Retinal pigment epithelial cell (primary cell): ENCODE results near the gene CCDC27.

Experiments
- DNase-seq: peaks from one replicate; pipeline ENCODE4 v3.0.0-alpha.2; 2010; ENCODE audit warnings: low read depth
- H3K4me3 ChIP-seq: 2 replicates; pipeline ENCODE4 v1.5.1; 2011; ENCODE audit warnings: mild to moderate bottlenecking, low read length, control low read depth, moderate library complexity
- TF ChIP-seq, protein P1 (sequence below): conservative IDR thresholded peaks from 2 replicates; pipeline ENCODE4 v1.5.1; 2011; ENCODE audit warnings: low read depth, low read length, control low read depth, inconsistent platforms

Gene CCDC27

DNA sequence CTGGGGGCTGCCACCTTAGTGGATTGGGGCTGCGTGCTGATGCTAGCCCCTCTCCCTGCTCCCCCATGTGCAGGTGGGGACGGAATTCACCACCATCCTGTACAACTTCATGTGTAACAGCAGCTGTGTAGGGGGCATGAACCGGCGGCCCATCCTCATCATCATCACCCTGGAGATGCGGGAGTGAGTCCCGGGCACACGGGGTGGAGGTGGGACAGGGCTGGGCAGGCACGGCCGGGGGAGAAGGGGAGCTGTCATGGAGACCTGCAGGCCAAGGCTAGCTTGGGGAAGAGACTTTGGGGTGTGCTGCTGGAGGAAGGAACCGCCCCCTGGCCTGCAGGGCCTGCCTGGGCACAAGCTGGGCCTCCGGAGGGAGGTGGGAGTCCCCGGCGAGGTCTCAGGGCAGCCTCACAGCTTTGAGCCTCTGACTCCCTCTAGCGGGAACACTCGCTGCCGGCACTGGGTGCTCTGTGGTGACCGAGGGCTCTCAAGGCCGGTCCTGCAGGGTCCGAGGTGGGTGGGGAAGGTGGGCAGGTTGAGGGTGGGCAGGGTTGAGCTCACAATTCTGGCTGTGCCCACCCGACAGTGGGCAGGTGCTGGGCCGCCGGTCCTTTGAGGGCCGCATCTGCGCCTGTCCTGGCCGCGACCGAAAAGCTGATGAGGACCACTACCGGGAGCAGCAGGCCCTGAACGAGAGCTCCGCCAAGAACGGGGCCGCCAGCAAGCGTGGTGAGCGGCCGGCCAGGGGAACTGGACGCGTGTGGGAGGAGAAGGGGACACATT, 25.0 kb upstream of the CCDC27 start:
- no peak for DNase-seq
- TF ChIP-seq, protein P1, sequence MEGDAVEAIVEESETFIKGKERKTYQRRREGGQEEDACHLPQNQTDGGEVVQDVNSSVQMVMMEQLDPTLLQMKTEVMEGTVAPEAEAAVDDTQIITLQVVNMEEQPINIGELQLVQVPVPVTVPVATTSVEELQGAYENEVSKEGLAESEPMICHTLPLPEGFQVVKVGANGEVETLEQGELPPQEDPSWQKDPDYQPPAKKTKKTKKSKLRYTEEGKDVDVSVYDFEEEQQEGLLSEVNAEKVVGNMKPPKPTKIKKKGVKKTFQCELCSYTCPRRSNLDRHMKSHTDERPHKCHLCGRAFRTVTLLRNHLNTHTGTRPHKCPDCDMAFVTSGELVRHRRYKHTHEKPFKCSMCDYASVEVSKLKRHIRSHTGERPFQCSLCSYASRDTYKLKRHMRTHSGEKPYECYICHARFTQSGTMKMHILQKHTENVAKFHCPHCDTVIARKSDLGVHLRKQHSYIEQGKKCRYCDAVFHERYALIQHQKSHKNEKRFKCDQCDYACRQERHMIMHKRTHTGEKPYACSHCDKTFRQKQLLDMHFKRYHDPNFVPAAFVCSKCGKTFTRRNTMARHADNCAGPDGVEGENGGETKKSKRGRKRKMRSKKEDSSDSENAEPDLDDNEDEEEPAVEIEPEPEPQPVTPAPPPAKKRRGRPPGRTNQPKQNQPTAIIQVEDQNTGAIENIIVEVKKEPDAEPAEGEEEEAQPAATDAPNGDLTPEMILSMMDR, result peak; percentile 72
- no peak overlapping the region for H3K4me3 ChIP-seq

DNA sequence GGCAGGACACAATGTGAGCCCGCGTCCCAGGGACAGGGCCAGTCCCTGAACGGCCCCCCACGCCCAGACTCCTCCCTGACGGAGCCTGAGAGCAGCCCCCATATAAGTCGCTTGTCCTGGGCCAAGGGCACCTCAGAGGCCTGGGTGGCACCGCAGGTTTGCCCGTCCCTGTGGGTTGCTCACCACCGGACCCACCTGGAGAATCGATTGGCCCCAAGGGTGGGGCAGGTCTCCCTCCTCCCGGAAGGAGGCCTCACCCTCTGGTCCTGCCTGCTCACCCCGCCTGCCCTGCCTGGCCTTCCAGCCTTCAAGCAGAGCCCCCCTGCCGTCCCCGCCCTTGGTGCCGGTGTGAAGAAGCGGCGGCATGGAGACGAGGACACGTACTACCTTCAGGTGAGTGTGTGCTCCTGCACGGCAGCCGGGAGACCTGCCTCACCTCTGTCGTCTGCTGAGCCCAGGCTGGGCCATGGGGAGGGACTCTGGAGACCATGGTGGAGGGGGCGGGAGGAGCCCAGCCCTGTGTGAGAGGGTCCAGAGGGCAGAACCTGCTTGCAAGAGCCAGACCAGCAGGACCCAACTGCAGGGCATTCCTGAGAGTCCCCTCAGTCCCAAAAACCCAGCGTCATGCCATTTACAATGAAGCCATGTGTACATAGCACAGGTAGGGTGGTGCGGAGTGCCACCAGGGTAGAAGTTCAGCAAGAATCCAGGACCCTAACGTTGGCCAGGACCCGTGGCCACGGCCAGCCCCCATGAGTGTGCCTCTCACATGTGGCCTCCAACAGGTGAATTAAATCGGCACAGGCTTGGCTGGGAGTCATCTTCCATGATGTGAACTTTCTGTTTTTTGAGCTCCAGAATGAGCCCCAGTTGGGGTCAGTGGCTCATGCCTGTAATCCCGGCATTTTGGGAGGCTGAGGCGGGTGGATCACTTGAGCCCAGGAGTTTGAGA, 24.1 kb upstream of the CCDC27 start:
- no peak overlapping the region for H3K4me3 ChIP-seq
- no peak for DNase-seq
- TF ChIP-seq, protein P1, result no peak

DNA sequence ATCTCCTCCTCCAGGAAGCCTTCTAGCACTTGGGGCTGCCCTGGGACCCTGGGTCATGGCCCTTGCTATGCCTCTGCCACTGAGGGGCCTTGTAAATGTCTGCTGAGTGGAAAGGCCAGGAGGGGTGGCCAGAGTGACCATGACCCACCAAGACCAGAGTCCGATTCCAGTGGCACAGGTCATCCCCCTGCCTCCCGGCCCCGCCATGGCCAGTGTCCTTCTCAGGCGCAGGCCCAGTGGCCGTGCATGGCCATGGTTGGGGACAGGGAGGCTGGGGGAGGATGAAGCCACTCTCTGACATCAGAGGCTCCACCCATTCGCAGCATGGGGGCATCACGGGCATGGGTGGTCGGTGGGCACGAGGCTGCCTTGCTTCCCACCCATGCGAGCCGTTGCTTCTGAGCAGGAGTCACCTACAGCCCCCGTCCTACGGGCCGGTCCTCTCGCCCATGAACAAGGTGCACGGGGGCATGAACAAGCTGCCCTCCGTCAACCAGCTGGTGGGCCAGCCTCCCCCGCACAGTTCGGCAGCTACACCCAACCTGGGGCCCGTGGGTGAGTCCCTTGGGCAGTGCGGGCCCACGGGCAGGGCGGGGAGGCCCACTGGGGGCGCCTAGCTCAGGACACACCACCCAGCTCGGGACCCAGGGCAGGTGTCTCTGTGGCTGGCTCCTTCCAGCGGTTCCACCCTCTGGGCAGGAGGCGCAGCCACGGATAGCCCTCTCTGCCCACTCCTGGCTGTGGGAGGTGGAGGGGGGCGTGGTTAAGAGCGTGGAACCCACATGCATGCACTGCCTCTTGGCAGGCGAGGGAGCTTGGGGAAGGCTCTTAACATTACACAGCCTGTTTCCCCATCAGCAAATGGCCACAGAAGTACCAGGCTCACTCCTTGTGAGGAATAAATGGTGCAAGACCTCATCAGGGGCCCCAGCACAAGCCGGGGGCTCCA, 22.4 kb upstream of the CCDC27 start:
- no peak for DNase-seq
- TF ChIP-seq, protein P1, result no peak
- H3K4me3 ChIP-seq, result no peak overlapping the region

DNA sequence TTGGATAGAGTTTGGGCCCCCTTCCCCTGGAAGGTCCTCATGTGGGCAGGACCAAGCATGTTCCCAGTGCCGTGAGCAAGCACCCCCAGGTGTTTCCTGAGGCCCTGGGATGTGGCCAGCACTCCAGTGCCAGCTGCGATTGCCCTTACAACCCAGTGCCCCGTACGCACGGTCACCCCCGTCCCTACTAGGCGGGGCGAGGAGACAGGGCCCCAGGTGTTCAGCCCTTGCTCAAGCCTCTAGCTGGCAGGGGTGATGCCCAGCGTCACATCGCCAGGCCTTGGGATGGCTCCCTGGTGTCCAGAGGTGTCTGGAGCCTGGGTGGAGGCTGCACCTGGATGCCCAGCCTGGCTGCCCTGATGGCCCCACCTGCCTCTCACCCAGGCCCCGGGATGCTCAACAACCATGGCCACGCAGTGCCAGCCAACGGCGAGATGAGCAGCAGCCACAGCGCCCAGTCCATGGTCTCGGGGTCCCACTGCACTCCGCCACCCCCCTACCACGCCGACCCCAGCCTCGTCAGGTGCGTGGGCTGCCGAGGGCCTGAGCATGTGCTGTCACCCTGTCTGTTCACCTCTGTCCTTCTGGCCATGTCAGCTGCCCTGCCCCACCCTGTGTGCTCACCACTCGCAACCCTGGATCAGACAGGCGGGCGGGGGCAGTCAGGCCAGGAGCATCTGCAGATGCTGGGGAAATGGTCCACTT, 21.6 kb upstream of the CCDC27 start:
- TF ChIP-seq, protein P1, result no peak
- DNase-seq, result no peak

DNA sequence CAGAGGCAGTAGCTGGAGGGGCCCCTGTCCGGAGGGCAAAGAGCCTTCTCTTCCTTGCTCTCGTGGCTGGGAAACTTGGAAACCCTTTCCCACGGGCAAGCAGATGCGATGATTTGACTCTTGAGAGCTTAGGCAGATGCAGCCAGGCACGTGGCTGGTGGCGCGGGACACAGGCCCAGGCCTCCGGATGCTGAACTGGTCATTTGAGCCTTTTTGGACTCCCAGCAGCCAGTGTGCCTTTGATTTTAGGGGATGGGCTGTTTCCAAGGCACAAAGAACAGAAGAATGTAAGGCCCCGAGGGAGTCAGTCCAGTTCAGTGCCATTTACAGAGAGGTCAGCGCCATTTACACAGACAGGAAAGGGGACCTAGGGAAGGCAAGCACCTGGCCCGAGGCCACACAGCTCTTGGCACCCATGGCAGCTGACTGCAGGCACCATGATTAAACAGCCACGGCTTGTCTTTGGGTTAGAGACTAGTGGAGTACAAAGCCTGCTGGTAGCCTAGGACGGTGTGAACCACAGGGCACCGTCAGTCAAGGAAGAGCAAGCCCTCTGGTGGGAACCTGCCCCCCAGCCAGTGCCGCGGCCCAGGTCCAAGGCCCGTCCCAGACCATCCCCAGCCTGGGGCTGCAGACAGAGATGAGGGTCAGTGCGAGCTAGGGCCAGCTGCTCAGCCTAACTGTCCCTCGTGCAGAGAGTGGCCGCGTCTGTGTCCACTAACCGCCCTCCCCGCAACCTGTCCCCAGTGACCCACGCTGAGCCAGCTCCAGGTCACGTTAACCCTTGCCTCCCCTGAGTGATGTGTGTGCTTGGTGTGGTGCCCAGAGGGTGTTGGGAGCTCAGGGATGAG, 20.4 kb upstream of the CCDC27 start:
- DNase-seq, result no peak
- no peak overlapping the region for H3K4me3 ChIP-seq
- TF ChIP-seq, protein P1, result no peak

More for the DNA sequence above, 21.6 kb upstream of the CCDC27 start:
- H3K4me3 ChIP-seq, result no peak overlapping the region
